Mesenchymal stem cell (in vitro differentiated cells and primary cell): ENCODE data around the gene RAET1E.
"Not testable (repeated sequence)": the region's sequence is repeated elsewhere in the genome, so short reads cannot be mapped to it uniquely, and the experiment has no call there.

Experiments
- DNase-seq: peaks from one replicate; pipeline ENCODE4 v3.0.0-alpha.2; 2013
- H2AFZ ChIP-seq: one replicate; pipeline ENCODE4 v1.6.1; 2013; ENCODE audit warnings: low read depth, mild to moderate bottlenecking, control low read depth, inconsistent platforms, low read length, moderate library complexity
- H2AK5ac ChIP-seq: 2 replicates; pipeline ENCODE4 v1.6.1; 2013; ENCODE audit warnings: low read length, moderate library complexity, mild to moderate bottlenecking, inconsistent platforms; ENCODE audit not compliant: severe bottlenecking
- H2BK120ac ChIP-seq: one replicate; pipeline ENCODE4 v1.6.1; 2013; ENCODE audit warnings: low read depth, mild to moderate bottlenecking, inconsistent platforms, low read length, moderate library complexity
- H2BK12ac ChIP-seq, 2 experiments: one replicate each; pipeline ENCODE4 v1.6.1; 2013; ENCODE audit warnings: inconsistent platforms in 2 of 2, low read length in 2 of 2, mild to moderate bottlenecking in 2 of 2, moderate library complexity in 2 of 2, control low read depth in 1 of 2
- H2BK15ac ChIP-seq: one replicate; pipeline ENCODE4 v1.6.1; 2013; ENCODE audit warnings: mild to moderate bottlenecking, low read depth, inconsistent platforms; ENCODE audit not compliant: poor library complexity, severe bottlenecking
- H2BK5ac ChIP-seq: 2 replicates; pipeline ENCODE4 v1.6.1; 2013; ENCODE audit warnings: low read depth, mild to moderate bottlenecking, low read length, control low read depth, inconsistent platforms; ENCODE audit not compliant: poor library complexity, severe bottlenecking
- H3K14ac ChIP-seq, 2 experiments: one replicate each; pipeline ENCODE4 v1.6.1; 2013; ENCODE audit warnings: inconsistent platforms in 2 of 2, low read length in 2 of 2, control low read depth in 1 of 2, mild to moderate bottlenecking in 1 of 2, moderate library complexity in 1 of 2
- H3K18ac ChIP-seq, 2 experiments: one replicate each; pipeline ENCODE4 v1.6.1; 2013; ENCODE audit warnings: inconsistent platforms in 2 of 2, low read length in 2 of 2, control low read depth in 1 of 2, low read depth in 1 of 2, mild to moderate bottlenecking in 1 of 2
- H3K23ac ChIP-seq, 2 experiments: one replicate each; pipeline ENCODE4 v1.6.1; 2013; ENCODE audit warnings: inconsistent platforms in 2 of 2, low read length in 2 of 2, mild to moderate bottlenecking in 2 of 2, moderate library complexity in 2 of 2, control low read depth in 1 of 2
- H3K27ac ChIP-seq: 2 replicates; pipeline ENCODE4 v1.5.1; 2013; ENCODE audit warnings: mild to moderate bottlenecking, moderate library complexity, low read length, control low read depth, inconsistent platforms; ENCODE audit not compliant: poor library complexity, severe bottlenecking
- H3K27me3 ChIP-seq, 2 experiments: 2 replicates each; pipeline versions ENCODE4 v1.6.1 to v1.7.0; 2013; ENCODE audit warnings: low read length in 2 of 2, mild to moderate bottlenecking in 2 of 2, moderate library complexity in 2 of 2, control low read depth in 1 of 2, inconsistent platforms in 1 of 2; ENCODE audit not compliant: control insufficient read depth in 1 of 2, insufficient read depth in 1 of 2
- H3K36me3 ChIP-seq, 2 experiments: 2 replicates each; pipeline versions ENCODE4 v1.6.1 to v1.7.0; 2013; ENCODE audit warnings: low read length in 2 of 2, control low read depth in 1 of 2, inconsistent platforms in 1 of 2, low read depth in 1 of 2, mild to moderate bottlenecking in 1 of 2; ENCODE audit not compliant: insufficient read depth in 2 of 2, control insufficient read depth in 1 of 2
- H3K4ac ChIP-seq, 2 experiments: one replicate each; pipeline ENCODE4 v1.6.1; 2013; ENCODE audit warnings: inconsistent platforms in 2 of 2, low read length in 2 of 2, mild to moderate bottlenecking in 2 of 2, moderate library complexity in 2 of 2, control low read depth in 1 of 2, low read depth in 1 of 2
- H3K4me1 ChIP-seq: 2 replicates; pipeline ENCODE4 v1.6.1; 2013; ENCODE audit warnings: low read depth, low read length, control low read depth; ENCODE audit not compliant: control insufficient read depth, insufficient read depth
- H3K4me2 ChIP-seq: 2 replicates; pipeline ENCODE4 v1.6.1; 2013; ENCODE audit warnings: low read length, mild to moderate bottlenecking, inconsistent platforms; ENCODE audit not compliant: poor library complexity, severe bottlenecking
- H3K4me3 ChIP-seq, 2 experiments: 2 replicates each; pipeline versions ENCODE4 v1.5.1 to v1.7.0; 2013; ENCODE audit warnings: low read length in 2 of 2, mild to moderate bottlenecking in 2 of 2, control low read depth in 1 of 2, low read depth in 1 of 2; ENCODE audit not compliant: insufficient read depth in 1 of 2
- H3K79me1 ChIP-seq: replicated peaks from 2 replicates; pipeline ENCODE4 v1.6.1; 2013; ENCODE audit warnings: mild to moderate bottlenecking, control low read depth, low read length, inconsistent platforms; ENCODE audit not compliant: poor library complexity, severe bottlenecking
- H3K9ac ChIP-seq: 2 replicates; pipeline ENCODE4 v1.7.0; 2013; ENCODE audit warnings: mild to moderate bottlenecking, low read length, moderate library complexity
- H3K9me3 ChIP-seq: 2 replicates; pipeline ENCODE4 v1.7.0; 2013; ENCODE audit warnings: mild to moderate bottlenecking, low read length; ENCODE audit not compliant: control insufficient read depth
- H4K8ac ChIP-seq: one replicate; pipeline ENCODE4 v1.6.1; 2013; ENCODE audit warnings: inconsistent platforms, mild to moderate bottlenecking, low read length, moderate library complexity
- H4K91ac ChIP-seq: one replicate; pipeline ENCODE4 v1.6.1; 2013; ENCODE audit warnings: mild to moderate bottlenecking, low read length, inconsistent platforms
- WGBS: methylation state at CpG from one replicate; pipeline ENCODE4 v1.1.7; 2013; ENCODE audit warnings: mixed read lengths; 5-methylcytosine and 5-hydroxymethylcytosine counted together

RAET1E gene

DNA sequence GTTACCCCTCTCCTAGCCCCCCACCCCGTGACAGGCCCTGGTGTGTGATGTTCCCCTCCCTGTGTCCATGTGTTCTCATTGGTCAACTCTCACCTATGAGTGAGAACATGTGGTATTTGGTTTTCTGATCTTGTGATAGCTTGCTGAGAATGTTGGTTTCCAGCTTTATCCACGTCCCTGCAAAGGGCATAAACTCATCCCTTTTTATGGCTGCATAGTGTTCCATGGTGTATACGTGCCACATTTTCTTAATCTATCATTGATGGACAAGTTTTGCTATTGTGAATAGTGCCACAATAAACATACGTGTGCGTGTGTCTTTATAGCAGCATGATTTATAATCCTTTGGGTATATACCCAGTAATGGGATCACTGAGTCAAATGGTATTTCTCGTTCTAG, 6.0 kb downstream of the RAET1E start:
- not testable (repeated sequence) for H2BK12ac ChIP-seq, H3K4me1 ChIP-seq, H2AFZ ChIP-seq, H3K9ac ChIP-seq, H3K14ac ChIP-seq, H3K4ac ChIP-seq, H4K91ac ChIP-seq, H2BK120ac ChIP-seq, H2BK15ac ChIP-seq, H4K8ac ChIP-seq, H3K23ac ChIP-seq, H3K9me3 ChIP-seq, H3K27ac ChIP-seq, H3K18ac ChIP-seq, H2BK5ac ChIP-seq, H3K4me3 ChIP-seq, H3K36me3 ChIP-seq, DNase-seq, H3K79me1 ChIP-seq, H3K4me2 ChIP-seq, H2AK5ac ChIP-seq
- H3K27me3 ChIP-seq, result peaks cover 0 to 27% of the 10 kb centered on the region in 2 experiments
- 86% methylated on average over 6 of the region's 6 CpGs for WGBS

- Histone ChIP-seq H3K4me2 (no peak overlapping the region), H3K79me1 (no peaks in the 10 kb centered on the region), H4K91ac (no peak overlapping the region), H3K36me3 (no peaks in the 10 kb centered on the region), H3K14ac (no peak overlapping the region), H3K18ac (no peak overlapping the region), H4K8ac (no peak overlapping the region), H3K27ac (no peak overlapping the region), H3K4me1 (no peaks in the 10 kb centered on the region), H3K9ac (no peak overlapping the region), H2BK5ac (no peak overlapping the region), H3K9me3 (no peaks in the 10 kb centered on the region), H2BK15ac (no peak overlapping the region), H3K23ac (no peak overlapping the region), H3K4ac (no peak overlapping the region), H2AFZ (no peak overlapping the region), H3K4me3 (no peak overlapping the region), H2BK12ac (no peak overlapping the region), H3K27me3 (peaks cover 0 to 29% of the 10 kb centered on the region in 2 experiments), H2BK120ac (no peak overlapping the region), H2AK5ac (no peak overlapping the region)
- DNase-seq, result no peak
- WGBS, result 89% methylated on average over 2 of the region's 3 CpGs
Observed at GRCh38 chr6:149891259-149891658, 6.7 kb downstream of the RAET1E start.

DNA sequence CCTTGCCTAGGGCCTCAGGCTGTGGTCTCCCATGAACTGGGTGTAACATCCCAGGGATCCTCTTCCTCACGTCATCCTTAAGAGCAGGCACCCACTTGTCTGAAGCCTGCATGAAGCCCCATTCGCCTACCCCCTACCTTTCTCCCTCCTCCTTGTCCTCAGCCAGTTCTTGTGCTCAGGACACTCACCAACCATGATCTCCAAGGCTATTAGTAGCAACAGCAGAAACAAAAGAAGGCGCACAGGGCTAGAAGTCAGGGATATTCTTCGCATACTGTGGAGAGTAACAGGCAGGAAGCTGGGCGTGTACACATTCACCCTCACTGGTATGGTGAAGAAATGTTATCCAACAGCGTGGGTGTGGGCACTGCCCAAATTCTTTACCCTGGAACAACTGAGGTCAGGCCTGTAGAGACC, 7.3 kb downstream of the RAET1E start:
- Histone ChIP-seq H3K4me1 (no peaks in the 10 kb centered on the region), H3K14ac (no peak overlapping the region), H2AFZ (no peak overlapping the region), H3K9ac (no peak overlapping the region), H2AK5ac (no peak overlapping the region), H3K36me3 (no peaks in the 10 kb centered on the region), H4K8ac (no peak overlapping the region), H2BK5ac (no peak overlapping the region), H2BK12ac (no peak overlapping the region), H3K4me3 (no peak overlapping the region), H2BK120ac (no peak overlapping the region), H4K91ac (no peak overlapping the region), H3K79me1 (no peaks in the 10 kb centered on the region), H2BK15ac (no peak overlapping the region), H3K27me3 (peaks cover 0 to 29% of the 10 kb centered on the region in 2 experiments), H3K23ac (no peak overlapping the region), H3K4me2 (no peak overlapping the region), H3K18ac (no peak overlapping the region), H3K27ac (no peak overlapping the region), H3K9me3 (no peaks in the 10 kb centered on the region), H3K4ac (no peak overlapping the region)
- 86% methylated on average over 6 of the region's 6 CpGs for WGBS
- DNase-seq, result no peak

DNA sequence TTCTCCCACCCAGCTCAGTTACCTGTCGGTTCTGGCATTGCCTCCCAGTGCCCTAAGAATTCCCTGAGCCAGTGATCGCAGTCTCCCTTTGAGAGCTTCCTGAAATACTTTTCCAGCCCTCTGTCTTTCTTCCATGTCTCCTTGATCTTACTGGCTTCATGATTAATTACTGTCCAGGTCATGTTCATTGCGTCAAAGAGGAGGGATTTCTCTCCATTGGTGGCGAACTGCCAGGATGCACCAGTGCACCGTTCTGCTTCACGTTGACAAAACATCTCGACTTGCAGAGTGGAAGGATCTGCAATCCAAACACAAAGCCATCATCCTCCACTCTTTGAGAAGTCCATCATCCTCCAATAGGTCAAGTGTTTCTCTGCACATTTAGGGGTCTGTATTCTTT, 8.6 kb downstream of the RAET1E start:
- peak overlapping the region in 1 of 2 experiments; percentile 29 for H2BK12ac ChIP-seq
- no peak overlapping the region for H4K8ac ChIP-seq
- H4K91ac ChIP-seq, result no peak overlapping the region
- H3K9me3 ChIP-seq, result no peaks in the 10 kb centered on the region
- H3K4ac ChIP-seq, result no peak overlapping the region
- WGBS, result 88% methylated on average over 7 of the region's 7 CpGs
- H3K4me2 ChIP-seq, result no peak overlapping the region
- no peaks in the 10 kb centered on the region for H3K79me1 ChIP-seq
- H2BK15ac ChIP-seq, result no peak overlapping the region
- no peak overlapping the region for H3K18ac ChIP-seq
- no peak overlapping the region for H3K4me3 ChIP-seq
- H2BK120ac ChIP-seq, result no peak overlapping the region
- H3K36me3 ChIP-seq, result no peaks in the 10 kb centered on the region
- no peak overlapping the region for H2BK5ac ChIP-seq
- H3K23ac ChIP-seq, result no peak overlapping the region
- no peak overlapping the region for H2AFZ ChIP-seq
- no peak overlapping the region for H3K14ac ChIP-seq
- H3K9ac ChIP-seq, result no peak overlapping the region
- H3K27me3 ChIP-seq, result peaks cover 0 to 40% of the 10 kb centered on the region in 2 experiments
- no peak overlapping the region for H3K27ac ChIP-seq
- DNase-seq, result peak; percentile 39
- H3K4me1 ChIP-seq, result no peaks in the 10 kb centered on the region
- no peak overlapping the region for H2AK5ac ChIP-seq
